ENCODE measurements around the gene TRIM46. TPM values are rescaled to one million over a fixed set of nuclear protein-coding genes. Genes with fewer than 3 reads are reported as not detected.
"Not testable (repeated sequence)": the region's sequence is repeated elsewhere in the genome, so short reads cannot be mapped to it uniquely, and the experiment has no call there.

Gene TRIM46
- total RNA-seq, 1 donor from 2014 or later: not detected

DNA sequence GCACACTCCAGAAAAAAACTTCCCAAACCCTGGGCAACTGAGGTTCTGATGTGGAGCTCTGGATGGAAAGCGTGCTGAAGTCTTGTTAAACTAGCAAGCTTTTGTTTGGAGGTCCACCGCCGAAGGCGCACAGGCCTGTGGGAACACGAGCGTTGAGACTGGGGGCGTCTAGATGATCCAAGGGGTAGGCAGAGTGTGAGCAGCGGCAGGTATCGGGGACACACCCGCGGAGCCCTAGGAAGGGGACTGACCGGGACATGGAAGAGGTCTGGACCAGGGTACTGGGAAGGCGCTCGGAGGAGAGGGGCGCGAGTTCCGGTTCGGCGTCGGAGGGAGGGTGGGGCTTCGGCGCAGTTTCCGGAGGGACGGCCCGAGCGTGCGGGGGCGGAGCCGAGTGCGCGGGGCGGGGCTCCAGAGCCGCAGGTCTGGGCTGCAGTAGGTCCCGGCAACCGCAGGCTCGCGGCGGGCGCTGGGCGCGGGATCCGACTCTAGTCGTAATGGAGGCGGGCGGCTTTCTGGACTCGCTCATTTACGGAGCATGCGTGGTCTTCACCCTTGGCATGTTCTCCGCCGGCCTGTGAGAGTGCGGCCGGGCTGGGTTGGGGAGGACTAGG, 38.1 kb upstream of the TRIM46 start, which contains the start of gene SLC50A1:
Gene SLC50A1 (plus strand): TSS at position 438 of the 614 bp plus-strand sequence. CDS start 60 bp downstream, at position 498.
- intact Hi-C loops (cut with DNase I): loop anchor here (5.0 kb wide), 1 partner anchor 83 kb away; the partner anchor contains the start of gene ADAM15
- DNase-seq (ENCODE audit: low spot score): peak; percentile 97

DNA sequence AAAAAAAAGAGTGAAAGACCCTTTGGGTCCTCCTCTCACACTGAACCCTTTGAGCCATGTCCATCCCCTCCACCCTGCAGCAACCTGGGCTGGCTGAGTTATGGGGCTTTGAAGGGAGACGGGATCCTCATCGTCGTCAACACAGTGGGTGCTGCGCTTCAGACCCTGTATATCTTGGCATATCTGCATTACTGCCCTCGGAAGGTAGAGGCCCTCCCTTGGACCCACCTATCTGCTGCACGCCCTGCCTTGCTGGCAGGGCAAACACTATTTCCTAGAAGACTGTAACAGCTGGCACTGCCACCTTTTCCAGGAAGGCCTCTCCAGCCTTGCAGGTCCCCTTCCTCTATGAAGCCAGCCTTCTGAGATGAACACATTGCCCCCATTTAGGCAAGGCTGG, 36.9 kb upstream of the TRIM46 start:
- DNase-seq (ENCODE audit: low spot score): no peak
- intact Hi-C loops (cut with DNase I): loop anchor here (5.0 kb wide), 1 partner anchor 84 kb away; the partner anchor contains the start of gene ADAM15

GRCh38 chr1:155137154-155137949, 36.3 kb upstream of the TRIM46 start:
- DNase-seq (ENCODE audit: low spot score): no peak
- intact Hi-C loops (cut with DNase I): loop anchor here (5.0 kb wide), 1 partner anchor 85 kb away; the partner anchor contains the start of gene ADAM15

DNA sequence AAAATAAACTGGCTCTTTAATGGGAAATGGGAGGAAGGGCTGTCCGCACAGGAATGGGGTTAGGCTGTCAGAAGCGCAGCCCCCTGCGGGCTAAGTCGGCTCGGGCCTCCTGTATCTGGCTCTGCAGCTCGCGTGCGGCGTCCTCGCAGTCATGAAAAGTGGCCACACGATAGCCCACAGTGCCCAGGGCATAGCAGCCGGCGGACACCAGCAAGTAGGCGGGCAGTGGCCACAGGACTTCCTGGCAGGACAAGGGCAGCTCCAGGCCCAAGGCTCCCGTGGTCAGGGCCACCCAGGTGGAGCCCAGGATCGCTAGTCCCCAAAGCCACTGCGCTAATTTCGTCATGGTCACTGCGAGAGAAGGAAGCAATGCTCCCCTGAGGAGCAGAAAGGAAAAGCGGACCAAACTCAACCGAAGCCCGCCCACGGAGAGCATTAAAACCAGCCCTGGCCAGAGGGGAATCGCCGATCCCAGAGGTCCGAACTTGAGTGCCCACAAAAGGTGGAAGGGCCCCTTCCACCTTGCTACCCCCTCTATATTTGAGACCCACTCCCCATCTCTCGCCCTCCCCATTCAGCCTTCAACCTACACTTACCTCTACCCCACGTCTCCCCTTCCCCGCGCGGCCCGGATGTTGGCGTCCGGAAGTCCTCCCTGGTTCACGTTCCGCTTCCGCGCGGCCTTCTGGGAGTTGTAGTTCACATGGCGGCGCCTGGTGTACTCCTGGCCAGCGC, 33.6 kb upstream of the TRIM46 start, which contains the start of gene DPM3:
Gene DPM3 (minus strand): TSS at position 637 of the 735 bp plus-strand sequence. CDS start 291 bp downstream, at position 346.
- DNase-seq (ENCODE audit: low spot score): peak; percentile 95
- intact Hi-C loops (cut with DNase I): loop anchor here (5.0 kb wide), 1 partner anchor 88 kb away; the partner anchor contains the start of gene ADAM15

DNA sequence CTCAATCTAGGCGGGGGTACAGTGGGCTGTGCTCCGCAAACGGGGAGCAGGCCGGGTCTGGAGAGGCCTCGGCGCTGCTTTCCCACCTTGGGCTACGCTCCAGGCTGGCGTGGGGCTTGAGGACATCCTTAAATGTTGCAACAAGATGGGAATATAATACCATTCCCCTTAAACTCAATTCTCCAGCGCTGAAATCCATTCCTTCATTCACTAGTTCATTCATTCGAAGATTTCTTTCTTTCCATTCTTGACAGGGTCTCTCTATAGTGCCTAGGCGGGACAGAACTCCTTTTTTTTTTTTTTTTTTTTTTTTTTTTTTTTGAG, 33.1 kb upstream of the TRIM46 start:
- intact Hi-C loops (cut with DNase I): no loop called here
- no peak for DNase-seq (ENCODE audit: low spot score)

DNA sequence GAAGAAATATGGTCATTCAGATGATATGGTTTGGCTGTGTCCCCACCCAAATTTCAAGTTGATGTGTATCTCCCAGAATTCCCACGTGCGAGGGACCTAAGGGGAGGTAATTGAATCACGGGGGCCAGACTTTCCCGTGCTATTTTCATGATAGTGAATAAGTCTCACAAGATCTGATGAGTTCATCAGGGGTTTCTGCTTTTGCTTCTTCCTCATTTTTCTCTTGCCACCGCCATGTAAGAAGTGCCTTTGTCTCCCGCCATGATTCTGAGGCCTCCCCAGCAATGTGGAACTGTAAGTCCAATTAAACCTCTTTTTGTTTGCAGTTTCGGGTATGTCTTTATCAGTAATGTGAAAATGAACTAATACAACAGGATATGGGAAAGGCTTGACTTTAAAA, 31.9 kb upstream of the TRIM46 start:
- no peak for DNase-seq (ENCODE audit: low spot score)
- intact Hi-C loops (cut with DNase I): no loop called here

- intact Hi-C loops (cut with DNase I): no loop called here
- no peak for DNase-seq (ENCODE audit: low spot score)
Measured at GRCh38 chr1:155145491-155145890, 28.2 kb upstream of the TRIM46 start.

- DNase-seq (ENCODE audit: low spot score); intact Hi-C loops (cut with DNase I): not testable (repeated sequence)
Measured at GRCh38 chr1:155155996-155156643, 17.5 kb upstream of the TRIM46 start.

DNA sequence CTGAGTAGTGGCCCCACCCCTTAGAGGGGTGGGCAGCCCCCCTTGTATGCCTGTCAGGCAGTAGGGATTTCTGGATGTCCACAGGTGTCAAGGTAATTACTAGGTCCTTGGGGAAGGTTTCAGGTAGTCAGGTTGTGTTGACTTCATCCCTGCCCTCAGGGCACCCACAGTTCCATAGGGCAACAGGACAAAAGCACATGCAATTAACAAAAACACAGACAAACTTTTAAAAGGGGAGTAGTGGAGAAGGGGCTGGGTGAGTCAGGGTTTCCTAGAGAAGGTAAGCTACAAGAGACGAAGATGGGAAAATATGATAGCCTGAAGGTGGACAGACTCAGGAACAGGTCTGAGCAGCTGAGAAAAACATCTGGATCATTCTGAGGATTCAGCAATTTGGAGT, 14.7 kb upstream of the TRIM46 start:
- intact Hi-C loops (cut with DNase I): no loop called here
- no peak for DNase-seq (ENCODE audit: low spot score)

GRCh38 chr1:155160128-155160527, 13.5 kb upstream of the TRIM46 start:
- no peak for DNase-seq (ENCODE audit: low spot score)
- intact Hi-C loops (cut with DNase I): no loop called here

DNA sequence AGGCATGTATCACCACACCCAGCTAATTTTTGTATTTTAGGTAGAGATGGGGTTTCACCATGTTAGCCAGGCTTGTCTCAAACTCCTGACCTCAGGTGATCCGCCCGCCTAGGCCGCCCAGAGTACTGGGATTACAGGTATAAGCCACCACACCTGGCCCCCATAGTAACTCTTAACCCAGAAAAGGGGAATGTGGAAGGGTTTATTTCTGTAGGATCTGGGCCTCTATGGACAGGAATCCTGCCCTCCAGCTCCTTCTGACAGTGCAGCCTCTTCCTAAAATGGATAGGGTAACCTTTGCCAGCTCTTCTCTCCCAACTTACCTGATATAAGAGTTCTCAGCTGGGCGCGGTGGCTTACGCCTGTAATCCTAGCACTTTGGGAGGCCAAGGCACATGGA, 11.0 kb upstream of the TRIM46 start:
- DNase-seq (ENCODE audit: low spot score); intact Hi-C loops (cut with DNase I): not testable (repeated sequence)

- intact Hi-C loops (cut with DNase I); DNase-seq (ENCODE audit: low spot score): not testable (repeated sequence)
Measured at GRCh38 chr1:155163785-155164184, 9.9 kb upstream of the TRIM46 start.

DNA sequence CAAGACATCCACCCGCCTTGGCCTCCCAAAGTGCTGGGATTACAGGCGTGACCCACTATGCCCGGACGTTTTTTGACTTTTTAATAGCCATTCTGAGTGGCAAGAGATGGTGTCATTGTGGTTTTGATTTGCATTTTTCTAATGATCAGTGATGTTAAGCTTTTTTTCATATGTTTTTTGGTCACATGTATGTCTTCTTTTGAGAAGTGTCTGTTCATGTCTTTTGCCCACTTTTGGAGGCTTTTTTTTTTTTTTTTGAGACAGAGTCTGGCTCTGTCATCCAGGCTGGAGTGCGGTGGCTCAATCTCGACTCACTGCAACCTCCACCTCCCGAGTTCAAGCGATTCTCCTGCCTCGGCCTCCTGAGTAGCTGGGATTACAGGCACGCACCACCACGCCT, 9.0 kb upstream of the TRIM46 start:
- DNase-seq (ENCODE audit: low spot score); intact Hi-C loops (cut with DNase I): not testable (repeated sequence)

- no peak for DNase-seq (ENCODE audit: low spot score)
- intact Hi-C loops (cut with DNase I): loop anchor here (2.0 kb wide), 1 partner anchor 37 kb away; no protein-coding TSS in a partner anchor
Measured at GRCh38 chr1:155166051-155166470, 7.6 kb upstream of the TRIM46 start.

GRCh38 chr1:155166471-155167165, 7.0 kb upstream of the TRIM46 start:
- intact Hi-C loops (cut with DNase I): loop anchor here (1.0 to 2.0 kb wide), 2 partner anchors 38 to 72 kb away; no protein-coding TSS in a partner anchor
- DNase-seq (ENCODE audit: low spot score): no peak

DNA sequence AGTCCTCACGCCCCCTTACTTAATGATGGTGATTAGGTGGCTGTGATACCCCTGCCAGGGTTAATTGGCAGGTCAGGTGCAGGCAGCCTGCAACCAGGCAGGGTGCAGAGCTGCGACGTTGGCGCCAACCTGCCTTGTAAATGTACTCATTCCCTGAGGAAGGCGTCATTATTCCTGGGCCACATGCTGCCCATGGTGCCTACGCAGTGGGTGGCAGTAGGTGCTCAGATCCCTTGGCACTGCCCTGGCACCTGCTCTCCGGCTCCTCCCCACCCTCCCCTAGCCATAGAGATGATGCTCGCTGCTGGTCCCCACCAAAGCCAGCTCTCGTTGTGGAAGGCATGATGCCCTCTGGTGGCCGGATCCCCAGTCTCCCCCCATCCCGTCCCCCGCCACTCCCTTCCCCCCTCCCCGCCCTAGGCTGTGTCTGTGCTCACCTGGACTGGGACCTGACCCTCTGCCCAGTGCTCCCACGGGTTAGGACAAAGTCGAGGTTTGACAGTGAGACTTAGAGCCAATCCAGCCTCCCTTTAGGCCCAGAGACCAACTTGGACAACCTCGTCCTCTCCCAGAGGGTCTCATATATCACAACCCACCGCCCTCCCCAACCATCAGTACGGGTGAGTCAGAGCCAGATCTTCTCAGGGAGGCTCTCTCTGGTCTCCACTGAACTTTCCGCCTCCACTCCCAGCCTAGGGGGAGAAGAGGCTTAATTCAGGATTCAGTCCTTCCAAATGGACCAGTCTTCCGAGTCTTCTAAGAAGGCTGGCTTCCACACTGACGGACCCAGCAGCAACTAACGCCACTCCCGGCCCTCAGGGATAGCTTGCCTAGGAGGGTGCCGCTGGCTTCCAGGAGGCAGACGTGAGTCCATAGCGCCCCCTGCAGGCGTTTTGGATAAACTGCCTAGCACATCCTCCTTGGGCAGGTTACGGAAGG, 6.2 kb upstream of the TRIM46 start:
- intact Hi-C loops (cut with DNase I): loop anchor here (1.0 to 2.0 kb wide), 3 partner anchors 39 to 76 kb away; no protein-coding TSS in a partner anchor
- DNase-seq (ENCODE audit: low spot score): peak; percentile 95

DNA sequence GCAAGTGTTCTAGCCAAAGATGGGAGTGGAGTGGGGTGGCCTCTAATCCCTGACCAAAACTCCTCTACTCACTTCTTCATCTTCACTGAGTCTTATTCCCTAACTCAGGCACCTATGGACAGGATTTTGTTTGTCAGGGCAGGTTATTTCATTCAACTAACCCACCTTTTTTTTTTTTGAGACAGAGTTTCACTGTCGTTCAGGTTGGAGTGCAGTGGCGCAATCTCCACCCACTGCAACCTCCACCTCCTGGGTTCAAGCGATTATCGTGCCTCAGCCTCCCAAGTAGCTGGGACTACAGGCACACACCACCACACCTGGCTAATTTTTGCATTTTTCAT, 5.6 kb upstream of the TRIM46 start:
- not testable (repeated sequence) for DNase-seq (ENCODE audit: low spot score)
- intact Hi-C loops (cut with DNase I): loop anchor here (1.0 kb wide), 1 partner anchor 77 kb away; no protein-coding TSS in a partner anchor
